Neural progenitor cell (in vitro differentiated cells): ENCODE data around the gene CUTA. TPM values are rescaled to one million over a fixed set of nuclear protein-coding genes. Genes with fewer than 3 reads are reported as not detected.

Experiments used
- DNase-seq: peaks from one replicate; pipeline ENCODE4 v3.0.0-alpha.2; 2016; ENCODE audit warnings: low spot score
- H2AFZ ChIP-seq: fragments of 200-600 bp; sonication (generic); replicated peaks from 2 replicates; pipeline ENCODE4 v1.6.1; 2016; ENCODE audit warnings: antibody characterized with exemption
- H3F3A ChIP-seq: fragments of 200-600 bp; sonication (generic); 2 replicates; pipeline ENCODE4 v1.6.1; 2016; ENCODE audit warnings: antibody characterized with exemption, low read depth
- H3K27ac ChIP-seq: fragments of 200-600 bp; sonication (generic); 2 replicates; pipeline ENCODE4 v1.5.1; 2016; ENCODE audit warnings: mild to moderate bottlenecking
- H3K27me3 ChIP-seq: fragments of 200-600 bp; sonication (generic); 2 replicates; pipeline ENCODE4 v1.6.1; 2016; ENCODE audit warnings: mild to moderate bottlenecking, moderate library complexity
- H3K36me3 ChIP-seq: fragments of 200-600 bp; sonication (generic); 2 replicates; pipeline ENCODE4 v1.5.1; 2016
- H3K4me1 ChIP-seq: fragments of 200-600 bp; sonication (generic); 2 replicates; pipeline ENCODE4 v1.6.1; 2016; ENCODE audit warnings: mixed run types
- H3K4me2 ChIP-seq: fragments of 200-600 bp; sonication (generic); 2 replicates; pipeline ENCODE4 v1.6.1; 2016
- H3K4me3 ChIP-seq: fragments of 200-600 bp; sonication (generic); 2 replicates; pipeline ENCODE4 v1.5.1; 2016
- H3K79me2 ChIP-seq: fragments of 200-600 bp; sonication (generic); 2 replicates; pipeline ENCODE4 v1.6.1; 2016; ENCODE audit warnings: low read depth
- H3K9ac ChIP-seq: fragments of 200-600 bp; sonication (generic); 2 replicates; pipeline ENCODE4 v1.6.1; 2016
- H3K9me3 ChIP-seq: fragments of 200-600 bp; sonication (generic); 2 replicates; pipeline ENCODE4 v1.5.1; 2016; ENCODE audit warnings: low read depth
- H4K20me1 ChIP-seq: fragments of 200-600 bp; sonication (generic); 2 replicates; pipeline ENCODE4 v1.6.1; 2016; ENCODE audit warnings: low read depth
- H3K27ac Mint-ChIP-seq: 3 replicates; pipeline ENCODE4 v1.8.0; 2021; ENCODE audit warnings: mixed read lengths
- H3K27me3 Mint-ChIP-seq: 2 replicates; pipeline ENCODE4 v1.8.0; 2022; ENCODE audit warnings: low read depth, mild to moderate bottlenecking, inconsistent platforms, moderate library complexity, mixed read lengths; ENCODE audit not compliant: insufficient read depth
- H3K36me3 Mint-ChIP-seq: 3 replicates; pipeline ENCODE4 v1.8.0; 2021; ENCODE audit warnings: mixed read lengths
- H3K4me1 Mint-ChIP-seq: 3 replicates; pipeline ENCODE4 v1.8.0; 2021; ENCODE audit warnings: mixed read lengths
- H3K4me3 Mint-ChIP-seq: 3 replicates; pipeline ENCODE4 v1.8.0; 2021; ENCODE audit warnings: mild to moderate bottlenecking, moderate library complexity, mixed read lengths
- H3K9me3 Mint-ChIP-seq: 3 replicates; pipeline ENCODE4 v1.8.0; 2020; ENCODE audit warnings: mixed read lengths
- CTCF ChIP-seq: fragments of 200-600 bp; sonication (generic); IDR thresholded peaks from 2 replicates; pipeline ENCODE4 v1.5.1; 2017; ENCODE audit warnings: antibody characterized with exemption, mild to moderate bottlenecking
- EZH2 ChIP-seq: fragments of 200-600 bp; sonication (generic); IDR thresholded peaks from 2 replicates; pipeline ENCODE4 v1.6.1; 2017; ENCODE audit warnings: antibody characterized with exemption, mild to moderate bottlenecking, moderate library complexity
- EZH2phosphoT487 ChIP-seq: fragments of 200-600 bp; sonication (generic); IDR thresholded peaks from 2 replicates; pipeline ENCODE4 v1.6.1; 2017; ENCODE audit warnings: antibody characterized with exemption
- total RNA-seq: library from RNA; depleted of rRNA; stranded (reverse); fragments of >200 nt; gene quantifications from 2 replicates; pipeline ENCODE4 v1.2.3, GENCODE V29; 2015; ENCODE audit warnings: low replicate concordance

CUTA gene
- total RNA-seq, 1 donor from 2014 or later: 118 TPM

- Histone ChIP-seq H2AFZ (peak overlapping the region; percentile 32), H3K27ac (no peak overlapping the region), H3K9ac (no peak overlapping the region), H3K4me2 (no peak overlapping the region), H3K9me3 (no peaks in the 10 kb centered on the region), H3F3A (peaks cover 13% of the 10 kb centered on the region), H3K79me2 (peaks cover 34% of the 10 kb centered on the region), H3K4me1 (peaks cover 23% of the 10 kb centered on the region), H3K27me3 (no peaks in the 10 kb centered on the region), H4K20me1 (peaks cover 26% of the 10 kb centered on the region), H3K36me3 (no peaks in the 10 kb centered on the region), H3K4me3 (no peak overlapping the region)
- TF ChIP-seq CTCF: no peak
- no peak for TF ChIP-seq EZH2
- TF ChIP-seq EZH2phosphoT487: no peak
- no peak for DNase-seq
- Mint-ChIP-seq H3K27ac (no peak overlapping the region), H3K9me3 (no peaks in the 10 kb centered on the region), H3K4me1 (peaks cover 29% of the 10 kb centered on the region), H3K36me3 (peaks cover 11% of the 10 kb centered on the region), H3K27me3 (peaks cover 5% of the 10 kb centered on the region), H3K4me3 (peak overlapping the region; percentile 44)
Measured at GRCh38 chr6:33390173-33390572, 27.7 kb downstream of the CUTA start.

DNA sequence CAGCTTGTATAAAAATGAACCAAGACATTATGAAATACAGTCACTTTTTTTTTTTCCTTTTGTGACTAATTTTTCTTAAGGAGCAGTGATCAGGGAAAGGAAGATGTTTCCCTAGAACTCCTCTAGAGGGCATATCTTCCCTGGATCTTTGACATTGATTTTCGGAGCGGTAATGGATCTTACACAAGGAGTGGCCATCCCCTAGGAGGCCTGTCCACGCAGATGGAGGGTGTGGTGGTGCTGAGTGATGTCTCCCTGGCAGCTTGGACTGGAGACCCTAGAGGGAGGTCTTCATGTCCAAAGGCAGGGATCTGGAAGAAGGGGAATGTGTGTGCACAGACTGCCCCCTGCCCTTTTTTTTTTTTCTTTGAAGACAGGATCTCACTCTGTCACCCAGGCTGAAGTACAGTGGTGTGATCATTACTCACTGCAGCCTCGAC lies 33.3 kb downstream of the CUTA start:
- no peaks in the 10 kb centered on the region for H4K20me1 ChIP-seq
- H2AFZ ChIP-seq: no peak overlapping the region
- H3K9ac ChIP-seq: no peak overlapping the region
- H3K27me3 ChIP-seq: no peaks in the 10 kb centered on the region
- H3K9me3 Mint-ChIP-seq: no peaks in the 10 kb centered on the region
- TF ChIP-seq CTCF (peak; percentile 45), EZH2phosphoT487 (no peak)
- no peak overlapping the region for H3K4me3 Mint-ChIP-seq
- H3K27ac ChIP-seq: no peak overlapping the region
- no peaks in the 10 kb centered on the region for H3K27me3 Mint-ChIP-seq
- no peak overlapping the region for H3K4me2 ChIP-seq
- H3K4me1 Mint-ChIP-seq: peaks cover 3% of the 10 kb centered on the region
- H3F3A ChIP-seq: no peaks in the 10 kb centered on the region
- H3K36me3 Mint-ChIP-seq: no peaks in the 10 kb centered on the region
- H3K27ac Mint-ChIP-seq: no peak overlapping the region
- H3K4me3 ChIP-seq: no peak overlapping the region
- H3K36me3 ChIP-seq: no peaks in the 10 kb centered on the region
- H3K9me3 ChIP-seq: no peaks in the 10 kb centered on the region
- peak; percentile 23 for DNase-seq
- no peaks in the 10 kb centered on the region for H3K79me2 ChIP-seq
- no peaks in the 10 kb centered on the region for H3K4me1 ChIP-seq

- H3K9ac ChIP-seq: no peak overlapping the region
- no peak overlapping the region for H3K4me3 Mint-ChIP-seq
Measured at GRCh38 chr6:33383427-33384185, 34.3 kb downstream of the CUTA start.

More at GRCh38 chr6:33383427-33384185, 34.3 kb downstream of the CUTA start:
- H3K4me2 ChIP-seq: no peak overlapping the region
- Mint-ChIP-seq H3K27ac (peak overlapping the region; percentile 27), H3K36me3 (no peaks in the 10 kb centered on the region), H3K9me3 (no peaks in the 10 kb centered on the region), H3K4me1 (peaks cover 3% of the 10 kb centered on the region), H3K27me3 (no peaks in the 10 kb centered on the region)
- no peaks in the 10 kb centered on the region for H3K27me3 ChIP-seq
- H4K20me1 ChIP-seq: no peaks in the 10 kb centered on the region
- no peaks in the 10 kb centered on the region for H3K79me2 ChIP-seq
- H3F3A ChIP-seq: no peaks in the 10 kb centered on the region
- no peak overlapping the region for H3K27ac ChIP-seq
- no peak overlapping the region for H3K4me3 ChIP-seq
- H2AFZ ChIP-seq: no peak overlapping the region
- DNase-seq: no peak
- H3K36me3 ChIP-seq: no peaks in the 10 kb centered on the region
- no peaks in the 10 kb centered on the region for H3K4me1 ChIP-seq
- TF ChIP-seq EZH2phosphoT487 (no peak), EZH2 (no peak), CTCF (no peak)
- no peaks in the 10 kb centered on the region for H3K9me3 ChIP-seq
